ENCODE data around the gene ABCE1.
A peak's percentile ranks its signal among the peaks of the same experiment; 100 is the strongest.

Gene ABCE1

DNA sequence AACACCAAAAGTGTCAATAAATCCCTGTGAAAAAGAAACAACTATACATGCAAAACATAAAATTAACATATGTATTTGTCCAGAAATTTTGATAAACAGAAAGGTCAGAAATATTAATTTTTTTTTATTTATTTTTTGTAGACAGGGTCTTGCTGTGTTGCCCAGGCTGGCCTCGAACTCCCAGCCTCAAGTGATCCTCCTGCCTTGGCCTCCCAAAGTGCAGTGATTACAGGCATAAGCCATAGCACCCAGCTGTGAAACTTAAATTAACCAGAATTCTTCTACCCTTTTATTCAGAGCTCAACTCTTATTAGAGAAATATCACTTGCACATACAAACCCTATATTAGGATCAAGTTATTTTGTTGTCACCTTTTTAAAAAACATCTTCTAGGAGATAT is 16.4 kb upstream of the ABCE1 start:
- TF ChIP-seq, protein P1, sequence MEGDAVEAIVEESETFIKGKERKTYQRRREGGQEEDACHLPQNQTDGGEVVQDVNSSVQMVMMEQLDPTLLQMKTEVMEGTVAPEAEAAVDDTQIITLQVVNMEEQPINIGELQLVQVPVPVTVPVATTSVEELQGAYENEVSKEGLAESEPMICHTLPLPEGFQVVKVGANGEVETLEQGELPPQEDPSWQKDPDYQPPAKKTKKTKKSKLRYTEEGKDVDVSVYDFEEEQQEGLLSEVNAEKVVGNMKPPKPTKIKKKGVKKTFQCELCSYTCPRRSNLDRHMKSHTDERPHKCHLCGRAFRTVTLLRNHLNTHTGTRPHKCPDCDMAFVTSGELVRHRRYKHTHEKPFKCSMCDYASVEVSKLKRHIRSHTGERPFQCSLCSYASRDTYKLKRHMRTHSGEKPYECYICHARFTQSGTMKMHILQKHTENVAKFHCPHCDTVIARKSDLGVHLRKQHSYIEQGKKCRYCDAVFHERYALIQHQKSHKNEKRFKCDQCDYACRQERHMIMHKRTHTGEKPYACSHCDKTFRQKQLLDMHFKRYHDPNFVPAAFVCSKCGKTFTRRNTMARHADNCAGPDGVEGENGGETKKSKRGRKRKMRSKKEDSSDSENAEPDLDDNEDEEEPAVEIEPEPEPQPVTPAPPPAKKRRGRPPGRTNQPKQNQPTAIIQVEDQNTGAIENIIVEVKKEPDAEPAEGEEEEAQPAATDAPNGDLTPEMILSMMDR (IDR thresholded peaks at IDR 0.05; ENCODE audit: low read length, missing control alignments): no peak
- no peak overlapping the region for H3K4me3 ChIP-seq (replicated peaks; ENCODE audit: low read depth, low read length)
- no peak for DNase-seq (ENCODE audit: low read depth)

GRCh38 chr4:145083891-145084605 is 14.1 kb upstream of the ABCE1 start:
- TF ChIP-seq, protein P1 (IDR thresholded peaks at IDR 0.05; ENCODE audit: low read length, missing control alignments): no peak
- no peak for DNase-seq (ENCODE audit: low read depth)
- H3K4me3 ChIP-seq (replicated peaks; ENCODE audit: low read depth, low read length): no peak overlapping the region

DNA sequence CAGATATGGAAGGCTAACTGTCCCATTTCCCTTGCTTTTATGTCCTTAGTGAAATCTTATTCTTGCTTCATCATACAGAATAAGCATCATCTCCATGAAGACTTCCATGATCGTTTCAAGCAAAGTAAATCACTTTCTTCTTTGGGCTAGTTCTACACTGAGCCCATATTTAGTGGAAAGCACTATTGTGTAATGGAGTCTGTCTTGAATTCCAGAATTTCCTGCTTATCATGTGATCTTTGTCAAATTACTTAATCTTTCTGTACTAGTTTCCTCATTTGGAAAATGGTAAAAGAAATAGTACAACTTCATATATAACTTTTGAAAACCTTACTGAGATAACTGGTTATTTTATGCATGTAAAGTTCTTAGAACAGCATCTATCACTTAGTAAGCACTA is 7.7 kb upstream of the ABCE1 start:
- TF ChIP-seq, protein P1 (IDR thresholded peaks at IDR 0.05; ENCODE audit: low read length, missing control alignments): no peak
- H3K4me3 ChIP-seq (replicated peaks; ENCODE audit: low read depth, low read length): no peak overlapping the region
- peak; percentile 29 for DNase-seq (ENCODE audit: low read depth)

- H3K4me3 ChIP-seq (replicated peaks; ENCODE audit: low read depth, low read length): no peak overlapping the region
- TF ChIP-seq, protein P1 (IDR thresholded peaks at IDR 0.05; ENCODE audit: low read length, missing control alignments): no peak
- no peak for DNase-seq (ENCODE audit: low read depth)
Observed at GRCh38 chr4:145093638-145094037, 4.5 kb upstream of the ABCE1 start.

GRCh38 chr4:145097331-145097820 is 735 bp upstream of the ABCE1 start:
- DNase-seq (ENCODE audit: low read depth): no peak
- TF ChIP-seq, protein P1 (IDR thresholded peaks at IDR 0.05; ENCODE audit: low read length, missing control alignments): no peak
- peak overlapping the region; percentile 70 for H3K4me3 ChIP-seq (replicated peaks; ENCODE audit: low read depth, low read length)

- peak overlapping the region; percentile 70 for H3K4me3 ChIP-seq (replicated peaks; ENCODE audit: low read depth, low read length)
- peak; percentile 62 for DNase-seq (ENCODE audit: low read depth)
- TF ChIP-seq, protein P1 (IDR thresholded peaks at IDR 0.05; ENCODE audit: low read length, missing control alignments): no peak
Observed at GRCh38 chr4:145098675-145099037, 545 bp downstream of the ABCE1 start.

GRCh38 chr4:145099653-145100052 is 1.5 kb downstream of the ABCE1 start:
- peak; percentile 32 for DNase-seq (ENCODE audit: low read depth)
- TF ChIP-seq, protein P1 (IDR thresholded peaks at IDR 0.05; ENCODE audit: low read length, missing control alignments): no peak
- H3K4me3 ChIP-seq (replicated peaks; ENCODE audit: low read depth, low read length): peak overlapping the region; percentile 70

All from fibroblast of pulmonary artery (primary cell).